GM21528 (cell line): ENCODE results near the gene BCAR3.

Experiments used
- ATAC-seq: cut with Tn5 transposase; IDR thresholded peaks from one replicate; pipeline ENCODE4 v1.9.1; 2021; ENCODE audit warnings: mild to moderate bottlenecking, moderate library complexity; ENCODE audit not compliant: unreplicated experiment, low FRiP score

BCAR3 gene

DNA sequence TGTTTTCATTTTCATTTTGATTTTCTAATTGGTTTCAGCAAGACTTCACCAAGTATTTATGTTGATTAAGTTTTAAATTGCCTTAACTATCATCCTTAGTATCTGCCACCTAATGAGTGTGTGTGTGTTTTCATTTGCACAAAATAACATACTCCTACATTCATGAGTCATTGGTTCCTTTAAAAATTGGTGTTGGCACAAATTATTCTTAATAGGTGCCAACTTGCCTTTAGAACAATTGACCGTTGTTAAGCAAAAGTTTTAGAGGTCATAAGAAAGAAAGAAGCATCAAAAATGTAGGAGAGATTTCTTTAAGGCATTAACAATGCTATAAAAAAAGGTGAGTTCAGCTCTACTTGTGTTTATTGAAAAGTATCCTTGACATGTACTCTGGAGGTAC, 156.2 kb downstream of the BCAR3 start:
- no peak for ATAC-seq

- no peak for ATAC-seq
Observed at GRCh38 chr1:93522721-93523120, 158.9 kb downstream of the BCAR3 start.

- ATAC-seq = no peak
Observed at GRCh38 chr1:93521618-93522017, 160.0 kb downstream of the BCAR3 start.

DNA sequence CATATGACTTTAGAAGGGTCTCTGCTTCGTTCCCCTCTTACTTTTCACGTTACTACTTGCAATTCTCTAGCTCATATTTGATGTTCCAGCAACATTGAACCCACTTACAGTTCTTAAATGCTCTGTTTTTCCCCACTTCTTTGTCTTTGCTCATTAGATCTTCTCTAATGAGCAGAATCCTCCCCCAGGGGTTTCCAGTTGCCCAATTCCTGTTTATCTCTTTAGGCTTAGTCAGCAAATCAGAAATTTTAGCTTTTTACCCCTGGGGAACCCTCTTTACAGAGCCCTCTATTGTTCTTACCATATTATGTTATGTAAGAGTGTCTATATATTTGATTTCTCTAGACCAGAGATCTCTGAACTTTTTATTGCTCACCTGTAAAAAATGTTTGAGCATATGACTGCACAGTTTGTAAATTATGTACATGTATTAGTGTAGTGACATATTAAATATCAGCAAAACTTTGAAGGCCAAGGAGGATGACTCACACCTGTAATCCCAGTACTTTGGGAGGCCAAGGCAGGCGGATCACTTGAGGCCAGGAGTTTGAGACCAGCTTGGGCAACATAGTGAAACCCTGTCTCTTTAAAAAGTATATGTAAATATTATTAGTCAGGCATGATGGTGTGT, 162.3 kb downstream of the BCAR3 start:
- no peak for ATAC-seq

DNA sequence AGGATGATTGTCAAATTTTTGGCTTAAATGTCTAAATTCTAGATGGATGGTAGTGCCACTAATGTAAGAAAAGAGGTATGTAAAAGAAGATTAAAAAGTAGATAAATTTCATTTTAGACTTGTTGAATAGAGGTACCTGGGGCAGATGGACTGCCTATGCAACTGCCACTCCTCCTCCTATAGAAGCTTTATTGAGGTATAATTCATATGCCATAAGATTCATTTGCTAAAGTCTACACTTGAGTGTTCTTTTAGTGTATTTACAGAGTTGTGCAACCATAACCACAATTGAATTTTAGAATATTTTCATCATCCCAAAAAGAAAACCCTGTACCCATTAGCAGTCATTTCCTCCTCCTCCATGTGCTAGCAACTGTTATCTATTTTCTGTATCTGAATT, 163.1 kb downstream of the BCAR3 start:
- no peak for ATAC-seq

GRCh38 chr1:93516164-93516563, 165.5 kb downstream of the BCAR3 start:
- no peak for ATAC-seq
